Stromal cell of bone marrow (primary cell): ENCODE data around the gene NUBP2.

Experiments used
- DNase-seq: peaks from one replicate; pipeline ENCODE4 v3.0.0-alpha.2; 2012; ENCODE audit warnings: low read depth

Gene NUBP2

DNA sequence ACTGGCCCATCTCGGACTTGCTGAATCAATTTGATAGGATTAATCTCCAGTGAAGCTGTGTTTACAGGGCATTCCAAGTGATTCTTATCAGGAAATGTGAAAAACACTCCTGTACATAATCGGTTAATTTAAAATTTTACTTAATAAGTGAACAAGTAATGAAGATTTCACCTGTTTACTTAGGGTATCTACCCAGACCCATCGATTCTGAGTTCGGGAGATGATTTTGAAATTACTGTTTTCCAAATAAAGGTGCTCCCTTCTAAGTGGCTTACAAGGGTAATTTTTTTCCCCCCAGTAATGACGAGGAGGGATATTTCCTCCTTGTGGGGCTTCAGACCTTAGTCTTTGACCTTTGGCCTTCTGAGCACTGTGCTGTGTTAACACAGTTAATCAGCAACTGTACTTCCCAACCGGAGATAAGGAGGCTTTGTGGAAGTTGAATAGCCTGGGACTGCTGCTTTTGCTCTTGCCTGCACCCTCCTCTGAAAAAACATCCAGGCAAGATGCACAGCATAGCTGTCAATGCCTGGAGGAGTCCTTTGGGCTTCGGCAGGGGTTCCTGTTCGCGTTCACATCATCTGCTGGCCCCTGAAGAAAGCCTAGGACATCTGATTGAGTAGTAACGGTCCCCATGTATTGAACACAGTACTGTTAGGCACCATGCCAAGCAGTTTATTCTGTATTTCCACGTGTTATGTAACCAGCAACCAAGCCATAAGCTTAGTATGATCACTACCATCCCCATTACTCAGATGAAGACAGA, 46.1 kb downstream of the NUBP2 start:
- no peak for DNase-seq

DNA sequence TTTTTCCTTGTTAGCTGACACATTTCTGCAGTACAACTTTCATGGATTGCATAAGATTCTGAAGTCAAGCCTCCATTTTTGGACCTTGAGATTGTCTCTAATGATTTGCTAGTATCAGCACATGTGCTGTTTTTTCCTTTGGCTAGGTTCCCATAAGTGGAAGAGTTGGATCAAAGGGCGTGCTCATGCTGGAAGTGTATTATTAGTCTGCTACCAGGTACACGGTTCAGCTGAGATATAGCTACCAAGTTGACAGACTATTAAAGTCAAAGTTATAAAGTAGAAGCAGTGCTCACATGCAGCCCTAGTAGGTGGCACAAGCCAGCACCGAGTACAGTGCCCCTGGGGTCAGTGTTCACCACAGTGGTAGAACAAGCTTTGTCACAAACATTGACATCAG, 47.5 kb downstream of the NUBP2 start:
- no peak for DNase-seq

DNA sequence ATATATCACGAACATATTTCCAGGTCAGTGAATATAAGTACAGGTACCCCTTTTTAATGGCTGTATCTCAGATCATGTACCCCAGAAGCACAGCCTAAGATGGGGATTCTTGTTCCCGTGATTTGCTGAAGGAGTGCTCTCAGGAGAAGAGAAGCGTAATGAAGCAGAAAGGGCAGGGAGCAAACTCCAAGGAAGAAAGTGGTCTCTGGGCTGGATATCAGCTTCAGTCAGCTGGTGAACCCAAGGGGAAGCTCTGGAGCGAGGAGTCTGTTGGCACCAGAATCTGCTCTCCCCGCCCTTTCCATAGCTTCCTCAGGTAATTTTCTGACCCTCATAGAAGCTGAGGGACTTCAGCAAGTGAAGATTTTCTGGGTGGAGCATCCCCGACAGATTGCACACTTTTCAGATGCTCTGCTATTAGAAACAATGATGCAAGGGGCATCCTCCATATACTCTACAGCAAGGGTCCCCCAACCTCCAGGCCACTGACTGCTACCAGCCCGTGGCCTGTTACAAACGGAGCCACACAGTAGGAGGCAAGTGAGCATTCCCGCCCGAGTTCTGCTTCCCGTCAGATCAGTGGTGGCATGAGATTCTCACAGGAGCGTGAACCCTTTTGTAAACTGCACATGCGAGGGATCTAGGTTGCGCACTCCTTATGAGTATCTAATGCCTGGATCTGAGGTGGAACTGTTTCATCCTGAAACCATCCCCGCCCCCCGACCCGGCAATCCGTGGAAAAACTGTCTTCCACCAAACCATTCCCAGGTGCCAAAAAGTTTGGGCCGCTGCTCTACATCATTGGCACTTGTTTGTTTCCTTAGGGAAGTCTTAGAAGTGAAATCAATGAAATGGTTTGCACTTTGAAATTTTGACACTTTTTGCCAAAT, 48.7 kb downstream of the NUBP2 start:
- DNase-seq: no peak

DNA sequence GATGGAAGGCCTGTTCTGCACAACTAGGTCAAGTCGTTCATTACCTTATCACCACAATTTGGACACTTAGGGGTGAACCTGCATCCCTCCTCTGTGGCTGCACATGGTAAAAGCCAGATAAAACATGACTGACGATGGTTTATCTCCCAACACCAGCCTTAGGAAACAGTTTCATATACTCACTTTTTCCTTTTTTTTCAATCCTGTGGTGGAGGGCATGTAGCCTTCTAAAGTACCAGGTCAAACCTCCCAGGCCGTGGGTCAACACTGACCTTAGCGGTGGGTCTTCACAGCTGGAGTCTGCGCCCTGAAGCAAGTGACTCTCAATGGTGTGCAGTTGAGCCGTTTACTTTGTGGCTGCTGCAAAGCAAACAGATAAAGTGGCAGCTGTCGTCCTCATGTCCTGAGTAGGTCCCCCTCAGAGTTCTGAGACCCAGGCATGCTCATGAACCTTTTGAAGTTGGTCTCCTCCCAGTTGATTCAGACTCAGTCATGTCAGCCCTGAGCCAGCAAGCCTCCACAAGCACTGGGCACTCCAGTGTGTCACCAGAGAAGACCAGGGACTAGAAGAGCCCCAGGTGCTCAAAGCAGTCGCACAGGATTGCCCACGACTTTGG, 50.2 kb downstream of the NUBP2 start:
- no peak for DNase-seq

DNA sequence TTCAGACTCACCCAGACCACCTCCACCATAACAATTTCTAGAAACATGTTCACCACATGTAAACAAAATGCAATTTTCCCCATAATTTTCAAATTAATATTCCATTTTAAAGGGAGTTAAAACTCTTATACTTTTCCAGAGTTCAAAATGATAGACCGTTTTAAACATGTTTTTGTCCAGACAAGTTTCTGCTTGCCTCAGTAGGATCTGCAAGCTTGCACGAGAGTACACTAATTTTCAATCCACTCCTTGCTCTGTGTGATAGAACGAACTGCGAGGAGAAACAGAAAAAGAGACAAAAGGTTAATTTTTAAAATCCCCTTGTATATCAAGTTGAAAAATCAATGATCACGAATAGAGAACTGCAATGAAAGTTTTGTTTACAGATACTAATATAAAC, 51.3 kb downstream of the NUBP2 start:
- no peak for DNase-seq
